HG03378 (cell line): ENCODE data around the gene ZNF385C.

Source experiments
- ATAC-seq: cut with Tn5 transposase; IDR thresholded peaks from one replicate; pipeline ENCODE4 v1.9.1; 2021; ENCODE audit warnings: mild to moderate bottlenecking, moderate library complexity; ENCODE audit not compliant: unreplicated experiment

Gene ZNF385C

DNA sequence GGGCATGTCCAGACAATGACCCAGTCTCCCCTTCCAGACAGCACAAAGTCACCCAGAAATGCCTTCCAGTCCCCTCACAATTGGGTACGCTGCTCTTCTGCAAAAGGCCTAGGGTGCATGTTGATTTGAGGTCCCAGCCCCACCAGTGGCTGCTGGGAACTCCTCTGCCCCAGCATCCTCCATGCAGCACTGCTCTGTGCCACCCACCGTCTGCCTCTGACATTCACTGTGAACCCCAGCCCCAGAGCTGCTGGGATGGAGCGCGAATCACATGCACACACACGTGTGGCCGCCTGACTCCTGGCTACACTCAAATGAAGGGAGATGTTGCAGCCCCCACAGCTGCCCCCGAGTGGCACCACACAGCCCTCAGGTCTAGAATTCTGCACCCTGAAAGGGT is 46.6 kb downstream of the ZNF385C start:
- no peak for ATAC-seq

DNA sequence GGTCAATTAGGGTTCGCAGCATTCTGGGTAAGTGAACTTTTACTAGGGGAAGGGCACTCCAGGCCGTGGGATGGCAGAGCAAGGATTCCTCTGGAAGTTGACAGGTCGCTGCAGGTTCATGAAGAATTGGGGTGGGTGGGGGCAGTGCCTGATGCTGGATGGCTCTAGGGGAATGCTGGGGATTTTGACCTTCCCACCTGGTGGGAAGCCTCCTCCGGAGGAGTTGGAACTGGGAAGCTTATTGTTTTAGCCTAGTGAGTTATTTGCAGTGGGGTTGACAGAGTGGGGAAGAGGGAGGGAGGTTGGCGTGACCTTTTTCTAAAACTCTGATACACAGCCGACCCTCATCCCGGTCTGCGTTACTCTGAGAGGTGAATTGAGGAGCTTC is 47.3 kb downstream of the ZNF385C start:
- no peak for ATAC-seq

DNA sequence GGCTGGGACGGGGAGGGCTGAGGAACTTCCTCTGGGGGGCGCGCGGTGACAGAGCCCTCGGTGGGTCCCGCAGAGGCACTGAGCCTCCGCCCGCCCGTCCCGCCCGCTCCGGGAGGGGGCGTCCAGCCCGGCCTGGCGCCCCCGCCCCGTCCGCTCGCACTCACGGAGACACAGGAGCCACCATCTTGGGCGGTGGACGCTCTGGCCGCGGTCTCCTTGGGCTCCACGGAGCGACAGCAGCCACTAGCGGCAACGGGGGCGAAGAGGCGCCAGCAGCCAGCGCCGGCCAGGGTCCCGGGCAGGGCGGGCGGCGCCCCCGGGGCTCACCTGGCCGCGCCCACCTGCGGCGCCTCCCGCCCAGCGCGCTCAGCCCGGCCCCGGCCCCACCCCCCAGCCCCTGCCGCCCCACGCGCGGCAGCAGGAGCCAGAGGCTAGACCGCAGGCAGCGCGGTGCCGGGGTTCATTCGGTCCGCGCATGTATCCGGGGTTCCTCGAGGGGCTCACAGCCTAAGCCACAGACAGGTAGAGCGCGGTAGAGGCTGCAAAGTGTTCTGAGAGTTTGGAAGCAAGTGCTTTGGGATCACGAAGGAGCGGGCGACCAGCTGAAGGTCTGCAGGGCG is 47.8 kb downstream of the ZNF385C start, which contains the start of gene C17orf113:
Gene C17orf113, minus strand, starts transcription at position 209 of the 620 bp plus-strand sequence. CDS start 7,225 bp downstream, outside the sequence.
- ATAC-seq = no peak

DNA sequence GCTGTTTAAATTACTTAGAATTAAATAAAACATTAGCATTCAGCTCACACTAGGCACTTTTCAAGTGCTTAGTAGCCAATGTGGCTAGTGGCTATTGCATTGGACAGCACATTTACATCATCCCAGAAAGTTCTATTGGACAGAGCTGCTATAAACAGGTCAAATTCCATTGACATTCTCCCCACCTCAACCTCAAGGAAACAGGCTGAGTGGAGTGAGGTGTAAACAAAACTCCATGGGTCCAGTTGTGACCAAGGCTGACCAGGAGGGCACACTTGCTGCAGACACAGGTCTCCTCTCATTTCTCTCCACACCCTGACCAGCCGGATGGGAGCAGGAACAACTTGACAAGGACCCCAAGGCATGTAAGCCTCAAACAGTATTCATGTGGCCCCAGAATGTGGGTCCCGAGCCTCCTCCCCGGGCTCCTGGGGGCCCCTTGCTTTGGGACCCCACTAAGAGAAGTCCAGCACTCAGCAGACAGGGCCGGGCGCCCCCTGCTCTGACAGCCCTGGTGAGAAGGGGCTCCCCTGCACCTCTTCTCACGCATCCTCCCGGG is 48.4 kb downstream of the ZNF385C start:
- ATAC-seq = no peak

DNA sequence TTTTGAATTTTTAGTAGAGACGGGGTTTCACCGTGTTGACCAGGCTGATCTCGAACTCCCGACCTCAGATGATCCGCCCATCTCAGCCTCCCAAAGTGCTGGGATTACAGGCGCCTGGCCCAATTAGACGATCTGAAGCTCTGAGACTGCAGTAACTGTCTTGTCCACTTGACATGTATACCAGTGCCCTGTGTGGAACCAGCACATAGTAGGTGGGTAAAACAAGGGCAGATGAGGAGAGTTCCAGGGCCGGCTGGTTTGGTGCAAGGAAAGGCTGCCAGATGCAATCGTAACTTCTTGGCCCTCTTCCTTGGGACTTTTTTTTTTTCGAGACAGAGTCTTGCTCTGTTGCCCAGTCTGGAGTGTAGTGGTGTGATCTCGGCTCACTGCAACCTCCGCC is 50.9 kb downstream of the ZNF385C start:
- no peak for ATAC-seq

DNA sequence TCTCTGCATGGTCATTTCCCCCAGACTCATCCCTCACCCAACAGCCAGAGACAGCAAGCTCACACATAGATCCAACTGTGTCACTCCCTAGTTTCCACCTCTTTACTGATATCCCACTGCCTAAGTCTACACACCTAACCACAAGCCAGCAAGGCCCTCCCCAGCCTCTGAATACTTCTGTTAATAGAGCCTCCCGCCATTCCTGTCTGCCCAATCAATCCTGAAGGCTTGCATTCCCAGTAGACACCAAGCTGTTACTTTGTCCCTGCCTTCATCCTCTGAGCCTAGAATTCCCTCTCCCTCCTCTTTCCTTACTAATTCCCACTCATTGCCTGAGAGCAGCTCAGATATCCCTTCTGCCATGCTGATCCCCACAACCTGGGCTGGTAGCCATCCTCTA is 52.6 kb downstream of the ZNF385C start:
- no peak for ATAC-seq

DNA sequence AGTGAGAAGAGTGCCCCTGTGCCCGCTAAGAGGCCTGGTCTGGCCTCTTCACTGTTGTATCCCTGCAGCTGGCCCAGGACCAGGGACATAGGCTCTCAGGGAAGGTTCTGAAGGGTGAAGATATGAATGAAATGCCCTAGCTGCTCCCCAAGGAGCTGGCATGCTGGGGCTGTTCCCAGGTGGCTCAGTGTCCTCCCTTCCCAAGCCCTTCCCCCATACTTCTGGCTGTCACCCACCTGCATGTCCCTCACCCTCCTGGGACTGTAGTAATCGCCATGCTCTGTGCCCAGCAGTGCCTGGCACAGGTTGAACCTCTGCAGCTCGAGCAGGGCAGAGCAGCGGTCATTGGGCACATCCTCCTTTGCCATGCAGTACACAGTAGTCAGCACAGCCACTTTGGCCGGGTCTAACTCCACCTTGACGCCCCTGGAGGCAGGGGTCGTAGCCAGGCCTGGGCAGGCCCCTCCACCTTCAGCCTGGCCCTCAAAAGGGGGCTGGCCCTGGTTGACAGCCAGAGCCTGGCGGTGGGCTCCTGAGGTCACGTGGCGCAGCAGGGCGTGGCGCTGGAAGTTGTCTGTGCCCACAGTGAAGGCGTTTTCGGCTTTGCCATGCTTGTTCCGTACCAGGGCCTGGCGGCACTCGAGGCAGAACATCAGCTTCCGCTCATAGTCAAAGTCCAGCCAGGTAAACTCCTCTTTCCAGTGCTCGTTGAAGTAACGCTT is 55.5 kb downstream of the ZNF385C start:
- ATAC-seq = no peak

DNA sequence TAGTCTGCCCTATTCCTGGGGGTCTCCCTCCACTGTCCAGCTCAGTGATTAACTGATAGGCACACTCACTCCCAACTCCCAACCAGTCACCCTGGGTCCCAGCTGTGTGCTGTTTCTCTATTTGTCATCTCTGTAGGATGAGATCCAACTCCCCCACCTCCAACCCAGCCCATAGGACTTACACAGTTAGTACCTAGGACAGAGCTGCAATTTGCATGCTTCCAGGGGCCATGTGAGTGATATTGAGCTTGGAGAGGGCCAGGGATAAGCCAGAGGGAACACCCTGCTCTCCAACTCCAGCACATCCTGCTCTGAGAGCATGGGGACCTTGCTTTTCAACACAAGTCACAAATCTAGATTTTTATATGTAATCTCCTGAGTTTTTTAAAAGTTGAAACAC is 56.7 kb downstream of the ZNF385C start:
- no peak for ATAC-seq

DNA sequence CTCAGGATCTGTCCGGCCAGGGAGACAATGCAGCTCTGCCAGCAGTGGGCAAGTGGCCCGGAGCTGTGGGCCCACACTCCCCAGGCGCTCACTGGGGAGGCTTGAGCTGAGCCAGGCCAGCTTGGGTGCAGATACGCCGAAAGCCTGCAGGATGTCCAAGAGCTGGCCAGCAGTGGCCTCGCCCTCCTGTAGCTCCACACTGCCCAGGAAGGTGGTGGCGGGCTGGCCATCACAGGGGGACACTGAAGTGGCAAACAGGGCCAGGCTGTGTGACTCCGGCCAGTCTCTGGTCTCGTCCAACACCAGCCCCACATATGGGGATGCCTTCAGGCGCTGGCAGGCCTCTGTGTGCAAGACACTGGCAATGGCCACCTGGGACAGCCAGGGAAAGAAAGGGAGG is 57.5 kb downstream of the ZNF385C start:
- ATAC-seq = no peak

DNA sequence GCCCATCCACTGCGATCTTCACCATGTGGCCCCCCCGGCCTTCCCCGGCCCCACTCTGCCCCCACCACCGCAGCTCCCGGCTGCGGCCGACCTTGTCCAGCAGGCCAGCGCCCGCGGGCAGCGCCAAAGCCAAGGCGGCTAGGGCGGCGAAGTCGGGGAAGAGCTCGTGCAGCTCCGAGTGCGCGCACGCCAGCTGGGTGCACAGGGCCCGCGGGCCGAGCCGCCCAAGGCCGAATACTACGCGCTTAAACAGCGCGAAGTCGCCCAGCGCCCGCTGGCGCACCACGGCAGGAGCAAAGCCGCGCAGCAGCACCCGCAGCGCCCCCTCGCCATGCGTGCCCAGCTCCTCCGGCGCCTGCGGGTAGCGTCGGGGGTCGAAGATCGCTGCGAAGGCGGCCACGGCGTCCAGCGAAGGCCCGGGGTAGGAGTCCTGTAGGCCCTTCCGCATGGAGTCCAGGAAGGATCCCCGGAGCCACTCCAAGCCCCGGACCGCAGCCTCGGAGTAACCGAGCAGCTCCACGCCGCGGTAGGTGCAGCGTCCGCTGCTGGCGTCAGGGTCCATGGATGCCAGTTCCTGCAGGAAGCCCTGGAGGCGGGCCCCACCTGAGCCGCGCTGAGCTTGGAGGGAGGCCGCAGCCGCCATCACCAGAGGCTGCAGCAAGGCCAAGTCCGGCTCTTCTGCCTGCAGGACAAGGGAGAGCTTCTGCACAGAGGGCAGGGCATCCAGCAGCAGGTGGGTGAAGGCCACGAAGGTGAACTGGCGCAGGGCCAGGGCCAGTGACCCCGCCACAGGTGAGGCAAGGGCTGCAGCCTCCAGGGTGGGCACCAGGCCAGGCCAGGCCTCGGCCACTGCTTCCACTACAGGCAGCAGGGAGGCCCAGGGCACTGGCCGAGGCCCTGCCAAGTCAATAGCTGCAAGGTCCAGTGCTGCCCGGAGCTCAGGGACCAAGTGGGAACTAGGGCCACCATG is 58.2 kb downstream of the ZNF385C start:
- ATAC-seq = no peak

DNA sequence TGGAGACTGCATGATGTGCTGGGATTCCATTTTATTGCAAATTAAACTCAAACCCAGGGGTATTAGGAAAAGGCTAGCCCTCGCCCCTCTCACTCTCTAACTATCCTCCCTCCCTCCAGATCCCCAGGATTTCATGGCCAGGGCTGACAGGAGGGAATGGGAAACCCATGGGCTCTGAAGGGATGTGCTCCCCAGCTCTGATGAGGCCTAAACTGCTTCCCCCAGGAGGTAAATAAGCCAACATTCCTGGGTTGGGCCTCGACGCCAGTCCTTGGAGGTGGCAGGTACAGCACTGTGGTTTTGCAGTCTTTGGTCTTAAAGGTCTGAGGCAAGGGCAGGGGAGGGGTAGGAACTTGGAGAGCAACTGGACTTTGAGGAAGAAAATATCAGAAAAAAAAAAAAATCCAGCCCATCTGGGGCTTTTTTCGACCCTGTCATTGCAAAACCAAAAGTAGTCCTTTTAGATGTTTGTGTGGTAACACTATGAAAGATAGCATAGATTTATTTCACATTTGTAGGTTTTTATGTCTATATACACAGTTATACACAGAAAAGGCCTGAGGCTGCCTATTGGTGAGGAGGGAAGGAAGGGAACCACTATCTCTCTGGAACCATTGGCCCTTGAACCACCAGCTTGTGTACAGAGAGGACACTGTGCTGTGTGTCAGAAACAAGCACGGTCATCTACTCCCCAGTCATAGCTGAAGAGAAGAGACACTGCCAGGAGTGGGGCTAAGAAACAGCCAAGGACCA is 59.9 kb downstream of the ZNF385C start:
- no peak for ATAC-seq

DNA sequence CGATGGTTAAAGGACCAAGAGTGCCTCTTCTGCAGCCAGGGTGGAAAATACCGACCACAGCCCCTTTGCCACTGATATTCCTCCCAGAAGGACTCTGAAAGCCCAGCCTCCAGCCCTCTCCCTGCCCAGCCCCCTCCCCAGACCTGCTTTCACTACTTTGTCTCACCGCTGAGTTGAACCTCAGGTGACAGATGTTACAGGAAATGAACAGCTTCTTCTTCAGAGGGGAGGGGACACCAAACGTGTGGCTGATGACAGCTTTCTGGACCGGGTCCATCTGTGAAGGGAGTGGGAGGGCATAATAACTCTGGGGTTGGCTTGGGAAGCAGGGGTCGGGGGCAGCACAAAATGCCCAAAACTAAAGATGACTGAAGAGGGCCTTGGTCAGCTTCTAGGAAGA is 64.2 kb downstream of the ZNF385C start:
- ATAC-seq = no peak

DNA sequence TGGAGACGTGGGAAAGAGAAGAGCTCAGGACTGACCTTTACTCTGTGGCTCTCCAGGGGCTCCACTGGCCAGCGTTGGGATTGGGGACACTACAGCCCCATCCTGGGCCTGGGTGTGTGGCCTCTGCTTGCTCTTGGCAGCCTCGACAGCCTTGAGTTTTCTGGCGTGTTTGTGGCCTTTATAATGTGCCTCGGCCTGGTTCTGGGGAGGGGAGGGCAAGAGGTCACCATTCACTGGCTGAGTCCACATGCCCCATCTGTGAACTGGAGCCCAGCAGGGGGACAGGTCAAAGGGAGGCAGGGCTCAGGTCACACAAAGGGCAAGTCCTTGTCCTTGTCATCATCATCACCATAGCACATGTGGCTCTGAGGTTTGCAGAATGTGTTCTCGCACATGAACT is 66.7 kb downstream of the ZNF385C start:
- no peak for ATAC-seq

DNA sequence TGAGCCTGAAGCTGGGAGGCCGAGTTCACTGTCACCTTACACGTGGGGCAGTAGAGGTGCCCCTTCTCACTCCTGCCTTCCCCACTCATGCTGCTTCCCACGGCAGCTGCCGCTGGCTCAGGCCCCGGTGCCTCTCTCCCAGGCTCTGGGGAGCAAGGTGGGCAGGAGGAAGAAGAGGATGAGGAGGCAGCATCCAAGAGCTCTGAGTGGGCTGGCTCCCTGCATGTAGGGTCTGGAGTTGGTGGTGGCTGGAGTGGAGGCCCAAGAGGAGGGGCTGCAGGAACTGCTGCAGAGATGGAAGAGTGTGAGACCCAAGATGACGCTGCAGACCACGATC is 69.5 kb downstream of the ZNF385C start:
- no peak for ATAC-seq

DNA sequence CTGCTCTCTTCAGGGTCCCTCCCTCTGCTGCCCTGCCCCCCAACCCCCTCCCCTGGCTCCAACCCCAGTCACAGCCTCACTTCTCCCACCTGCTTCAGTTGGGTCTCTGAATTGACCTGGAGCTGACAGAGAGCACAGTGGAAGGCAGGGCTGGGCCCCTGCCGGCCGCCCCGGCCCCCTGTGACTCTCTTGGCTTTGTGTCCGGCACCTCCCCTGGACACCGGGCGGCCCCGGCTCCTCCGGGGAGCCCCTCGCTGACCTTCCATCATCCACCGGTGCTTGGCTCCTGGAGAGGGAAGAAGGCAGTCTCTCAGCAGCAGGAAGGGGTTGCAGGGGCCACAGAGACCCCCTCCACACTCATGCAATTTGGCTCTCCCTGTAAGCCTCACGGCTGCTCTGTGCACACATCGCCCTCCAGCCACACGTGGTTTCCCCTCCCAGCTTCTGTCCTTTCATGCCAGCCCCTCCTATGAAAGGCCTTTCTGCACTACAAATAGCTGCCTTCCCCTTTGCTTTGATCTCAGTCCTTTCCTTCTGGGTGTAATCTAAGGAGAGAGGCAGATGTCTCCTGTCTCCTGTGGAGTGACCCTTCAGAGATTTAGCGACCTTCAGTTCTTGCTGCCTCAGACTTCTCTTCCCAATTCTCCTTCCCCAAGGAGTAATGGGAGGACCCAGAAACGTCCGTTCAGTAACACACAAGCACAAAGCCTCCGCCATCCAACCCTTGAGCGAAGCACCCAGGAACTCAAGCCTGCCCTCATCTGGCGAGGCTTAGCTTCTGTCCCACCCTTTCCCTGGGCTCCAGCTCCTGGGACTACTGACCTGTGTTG is 70.1 kb downstream of the ZNF385C start:
- ATAC-seq = no peak

DNA sequence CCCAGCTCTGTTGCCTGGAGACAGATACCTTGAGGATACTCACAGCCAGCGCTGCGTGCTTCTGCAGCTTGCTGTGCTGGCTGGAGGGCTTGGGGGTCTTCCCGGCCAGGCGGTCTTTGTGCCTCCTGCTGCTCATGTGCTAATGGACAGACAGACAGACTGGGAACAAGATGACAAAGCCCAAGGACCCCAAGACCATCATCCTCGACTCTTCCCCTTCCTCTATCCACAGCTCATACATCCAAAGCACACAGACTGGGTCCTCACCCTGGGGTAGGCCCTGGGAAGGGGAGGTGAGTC is 70.7 kb downstream of the ZNF385C start:
- ATAC-seq = no peak

DNA sequence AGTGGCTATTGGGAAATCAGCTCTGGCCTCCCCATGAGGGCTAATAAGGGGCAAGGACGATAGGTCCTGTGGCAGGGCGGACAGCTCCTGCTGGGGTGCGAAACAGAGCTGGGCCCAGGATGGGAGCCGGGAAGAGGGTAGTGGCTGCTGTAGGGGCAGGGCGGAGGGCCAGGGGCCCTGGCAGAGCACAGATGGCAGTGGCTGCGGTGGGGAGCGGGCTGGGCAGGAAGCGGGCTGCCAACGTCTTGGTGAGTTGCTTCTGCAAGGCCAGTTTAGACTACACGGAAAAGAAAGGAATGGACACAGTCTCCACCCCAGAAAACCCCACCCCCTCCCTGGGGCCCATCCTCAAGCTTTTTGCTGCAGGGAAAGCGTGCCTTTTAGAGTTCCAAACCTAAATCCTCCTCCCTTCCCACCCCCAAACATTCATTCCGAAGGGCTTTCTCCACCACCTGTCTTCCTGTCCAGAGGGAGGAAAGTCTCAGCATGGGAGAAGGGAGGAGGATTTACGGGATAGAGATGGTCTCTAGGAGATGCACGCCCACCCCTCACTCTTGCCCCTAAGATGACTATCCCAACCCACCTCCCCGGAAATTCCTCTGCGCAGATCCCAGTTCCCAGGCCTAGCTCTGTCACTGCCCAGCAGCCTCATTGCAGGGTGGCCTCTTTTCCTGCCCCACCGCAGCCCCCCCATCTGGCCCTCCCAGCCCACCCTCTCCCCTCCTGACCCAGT is 71.2 kb downstream of the ZNF385C start:
- ATAC-seq = no peak

DNA sequence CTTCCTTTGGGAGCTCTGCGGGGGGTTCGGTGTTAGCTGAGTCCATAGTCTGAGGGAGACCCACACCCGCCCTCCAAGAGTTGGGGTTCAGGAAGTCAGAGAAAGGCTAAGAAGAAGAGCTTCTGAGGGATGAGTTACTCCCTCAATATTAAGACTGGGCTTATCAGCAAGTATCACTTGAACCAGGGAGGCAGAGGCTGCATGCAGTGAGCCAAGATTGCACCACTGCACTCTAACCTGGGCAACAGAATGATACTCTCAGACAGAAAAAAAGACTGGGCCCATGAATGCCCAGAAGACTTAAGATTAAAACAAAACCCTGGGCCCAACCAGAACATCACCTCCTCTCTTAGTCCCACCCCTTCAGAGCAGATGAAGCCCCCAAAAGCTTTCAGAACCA is 72.3 kb downstream of the ZNF385C start:
- no peak for ATAC-seq

DNA sequence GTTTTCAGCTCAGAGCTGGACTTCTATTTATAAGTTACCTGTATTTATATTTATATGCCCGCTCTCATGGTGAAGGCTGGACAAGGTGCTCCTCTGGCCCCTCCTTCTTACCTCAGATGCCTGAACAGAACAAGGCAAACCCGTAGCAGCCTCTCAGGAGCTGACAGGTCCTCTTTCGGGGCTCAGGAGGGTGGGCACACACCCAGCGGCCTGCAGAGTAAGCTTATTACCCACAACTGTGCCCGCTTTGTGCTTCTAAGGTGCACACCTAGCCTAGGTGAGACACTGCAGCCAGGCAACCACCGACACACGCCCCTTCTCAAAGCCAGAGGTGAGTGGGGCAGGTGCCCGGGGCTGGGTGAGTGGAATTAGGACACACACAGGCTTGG is 73.1 kb downstream of the ZNF385C start:
- ATAC-seq = no peak
